GM12878 (cell line): Measurements from ENCODE around the gene PDIK1L. TPM values are rescaled to one million over a fixed set of nuclear protein-coding genes. Genes with fewer than 3 reads are reported as not detected.

Source experiments
- ATAC-seq: fragments of 200-7000 bp; cut with Tn5 transposase; 3 replicates; pipeline ENCODE4 v1.9.1; 2020; ENCODE audit warnings: mild to moderate bottlenecking, moderate library complexity
- BruUV-seq: library from RNA; stranded (reverse); fragments of 400-500 nt; replicated peaks from 2 replicates; lab custom pipeline; 2021; lab: Mats Ljungman, UMichigan
- CTCF ChIA-PET: fragments of 300-600 bp; sonication (Branson Sonifier 250); formaldehyde crosslinking; extraction: SDS; loops from one replicate; lab custom pipeline; 2021; ENCODE audit warnings: inconsistent platforms; lab: Yijun Ruan, JAX
- POLR2A ChIA-PET: fragments of 350-600 bp; formaldehyde crosslinking; extraction: SDS; loops from one replicate; lab custom pipeline; 2021; ENCODE audit warnings: inconsistent platforms; lab: Charles Lee
- RAD21 ChIA-PET: fragments of 300-600 bp; sonication (Branson Sonifier 250); formaldehyde crosslinking; loops from one replicate; lab custom pipeline; 2023; ENCODE audit warnings: antibody characterized with exemption; ENCODE audit not compliant: unreplicated experiment; lab: Charles Lee
- SMC1A ChIA-PET: fragments of 300-600 bp; sonication (Branson Sonifier 250); formaldehyde crosslinking; loops from one replicate; lab custom pipeline; 2023; ENCODE audit not compliant: unreplicated experiment, uncharacterized antibody; lab: Charles Lee
- DNase-seq: peaks from one replicate; pipeline ENCODE4 v3.0.0-alpha.2; 2011; ENCODE audit warnings: low read depth, low spot score
- FAIRE-seq: peaks from 3 replicates; lab custom pipeline; 2011; peaks lifted over from hg19 to GRCh38; lab: Jason Lieb, UNC
- H2AFZ ChIP-seq: 2 replicates; pipeline ENCODE4 v1.6.0; 2011; ENCODE audit warnings: low read depth, low read length, control low read depth; ENCODE audit not compliant: control insufficient read depth
- H3K27ac ChIP-seq: 2 replicates; pipeline ENCODE4 v1.5.1; 2011; ENCODE audit warnings: control low read depth; ENCODE audit not compliant: control insufficient read depth, insufficient read depth
- H3K27me3 ChIP-seq, 2 experiments: replicated peaks in 1 of 2; 2 replicates each; pipeline versions ENCODE4 v1.6.0 to v1.6.1; 2011; ENCODE audit warnings: low read length in 1 of 2; ENCODE audit not compliant: control insufficient read depth in 2 of 2, insufficient read depth in 2 of 2
- H3K36me3 ChIP-seq, 2 experiments: 2 replicates each; pipeline ENCODE4 v1.5.1; 2011; ENCODE audit warnings: low read length in 1 of 2; ENCODE audit not compliant: control insufficient read depth in 2 of 2, insufficient read depth in 2 of 2
- H3K4me1 ChIP-seq: 2 replicates; pipeline ENCODE4 v1.6.1; 2011; ENCODE audit warnings: mild to moderate bottlenecking, low read length, moderate library complexity, mixed read lengths; ENCODE audit not compliant: control insufficient read depth, insufficient read depth
- H3K4me2 ChIP-seq: 2 replicates; pipeline ENCODE4 v1.6.0; 2011; ENCODE audit warnings: control low read depth; ENCODE audit not compliant: control insufficient read depth, insufficient read depth
- H3K4me3 ChIP-seq: fragments of 200-600 bp; sonication (generic); 2 replicates; pipeline ENCODE4 v1.5.1; 2016
- H3K79me2 ChIP-seq: 2 replicates; pipeline ENCODE4 v1.6.0; 2011; ENCODE audit warnings: low read length; ENCODE audit not compliant: control insufficient read depth, insufficient read depth
- H3K9ac ChIP-seq: 2 replicates; pipeline ENCODE4 v1.8.0; 2011; ENCODE audit warnings: low read length, control low read depth, mixed read lengths; ENCODE audit not compliant: control insufficient read depth, insufficient read depth
- H3K9me3 ChIP-seq: replicated peaks from 3 replicates; pipeline ENCODE4 v1.5.1; 2011; ENCODE audit warnings: mild to moderate bottlenecking, low read length; ENCODE audit not compliant: control insufficient read depth, insufficient read depth
- H4K20me1 ChIP-seq: 2 replicates; pipeline ENCODE4 v1.6.0; 2011; ENCODE audit not compliant: control insufficient read depth, insufficient read depth
- ASH2L ChIP-seq: fragments of 300-600, 200-600 bp; sonication (generic); IDR thresholded peaks from 2 replicates; pipeline ENCODE4 v1.6.1; 2017; ENCODE audit warnings: low read depth, mild to moderate bottlenecking, borderline replicate concordance
- BACH1 ChIP-seq: fragments of 450-650 bp; IDR thresholded peaks from 2 replicates; pipeline ENCODE4 v1.6.1; 2017; ENCODE audit warnings: mild to moderate bottlenecking, borderline replicate concordance
- CBX5 ChIP-seq: sonication (generic); IDR thresholded peaks from 2 replicates; pipeline ENCODE4 v1.6.1; 2016; ENCODE audit warnings: low read depth, moderate library complexity, mild to moderate bottlenecking, inconsistent platforms
- GABPA ChIP-seq: IDR thresholded peaks from 2 replicates; pipeline ENCODE4 v1.6.1; 2014; ENCODE audit warnings: antibody characterized with exemption, low read depth, mild to moderate bottlenecking, inconsistent platforms
- IKZF1 ChIP-seq: fragments of 450-650 bp; conservative IDR thresholded peaks from 2 replicates; pipeline ENCODE4 v1.6.1; 2017; ENCODE audit warnings: antibody characterized with exemption, mild to moderate bottlenecking
- SMAD1 ChIP-seq: fragments of 450-650 bp; IDR thresholded peaks from 2 replicates; pipeline ENCODE4 v1.6.1; 2018; ENCODE audit warnings: mild to moderate bottlenecking, low read depth; ENCODE audit not compliant: partially characterized antibody
- SPI1 ChIP-seq: IDR thresholded peaks from 2 replicates; pipeline ENCODE4 v1.6.1; 2011; ENCODE audit warnings: low read depth, mild to moderate bottlenecking, low read length, moderate library complexity, borderline replicate concordance; ENCODE audit not compliant: insufficient read depth
- TCF3 ChIP-seq: IDR thresholded peaks from 2 replicates; pipeline ENCODE4 v1.6.1; 2012; ENCODE audit warnings: low read depth, mild to moderate bottlenecking, low read length, borderline replicate concordance; ENCODE audit not compliant: insufficient read depth
- WGBS: methylation state at CpG from one replicate; pipeline ENCODE4 v1.1.6; 2016; ENCODE audit warnings: low lambda C conversion rate; ENCODE audit not compliant: insufficient replicate concordance, insufficient coverage; ENCODE audit errors: missing lambda C conversion rate; 5-methylcytosine and 5-hydroxymethylcytosine counted together
- in situ Hi-C: fragments of 300-500 bp; cut with MboI; formaldehyde crosslinking; loops from 9 replicates; pipeline ENCODE4 v1.14.3; 2018; ENCODE audit warnings: mixed read lengths
- intact Hi-C: fragments of 100-400 bp; cut with micrococcal nuclease; formaldehyde crosslinking; loops from one replicate; pipeline ENCODE4 v1.14.2; 2022; ENCODE audit not compliant: unreplicated experiment
- polyA plus RNA-seq, 11 experiments: library from polyadenylated mRNA; depleted of rRNA in 4 of 11; unstranded in 6 of 11; stranded (reverse) in 5 of 11; fragments of >200 nt; fragmentation: Nextera tagmentation in 4 of 11; fragmentation: Illumina TruSeq in 1 of 11; extraction: Ambion mirVana in 4 of 11; extraction: Trizol in 1 of 11; gene quantifications; 1 replicate in 1 of 11; 2 replicates in 10 of 11; pipeline versions ENCODE4 v1.2.1 to v1.2.3, GENCODE V29; 2011 to 2016; ENCODE audit warnings: inconsistent platforms in 2 of 11, missing spikeins in 2 of 11, low read depth in 1 of 11
- total RNA-seq, 4 experiments: library from RNA; depleted of rRNA in 3 of 4; stranded (reverse); fragments of >200 nt in 3 of 4; fragmentation: Illumina TruSeq in 1 of 4; extraction: Trizol in 1 of 4; gene quantifications; 2 replicates each; pipeline versions ENCODE4 v1.2.1 to v1.2.3, GENCODE V29; 2013 to 2021
- TF ChIP-seq, protein P1 (sequence below): fragments of 150-350 bp; IDR thresholded peaks from 2 replicates; pipeline ENCODE4 v1.6.1; 2014; ENCODE audit warnings: mild to moderate bottlenecking, low read depth, low read length

PDIK1L gene
- total and polyA plus RNA-seq, 10 of the 15 experiments (the other 5 are each of a cell fraction or from before 2014, with no cell fraction given): 4.0 to 15.9 (median 10.5) TPM

DNA sequence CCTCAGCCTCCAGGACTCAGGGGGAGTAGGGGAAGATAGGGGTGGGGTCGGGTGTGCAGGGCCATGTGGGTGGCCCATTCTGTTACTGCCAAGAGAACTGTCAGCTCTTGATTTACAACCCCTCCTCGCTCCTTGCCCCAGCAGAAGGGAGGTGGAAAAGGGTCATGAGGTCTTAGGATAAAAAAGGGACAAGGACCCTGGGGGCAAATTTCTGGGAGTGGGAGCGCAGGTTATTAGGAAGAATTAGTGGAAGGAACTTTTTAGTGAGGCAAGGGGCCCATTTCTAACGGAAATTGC is 48.1 kb downstream of the PDIK1L start:
- H2AFZ ChIP-seq: no peak overlapping the region
- BruUV-seq: no TSS peak
- intact Hi-C loops (loop anchor here (5.0 to 10.0 kb wide), 2 partner anchors 52 to 235 kb away; no protein-coding TSS in a partner anchor), in situ Hi-C loops (no loop called here)
- peaks cover 3% of the 10 kb centered on the region for H3K4me1 ChIP-seq
- WGBS: 19% methylated on average over 4 of the region's 4 CpGs
- CTCF ChIA-PET: interaction anchor here (0.5 kb wide), 1 partner anchor 650 kb away, joined by 3 read pairs; no protein-coding TSS in a partner anchor
- peaks cover 5 to 22% of the 10 kb centered on the region in 2 experiments for H3K27me3 ChIP-seq
- H3K9ac ChIP-seq: no peak overlapping the region
- POLR2A ChIA-PET: no interaction called here
- no peak overlapping the region for H3K4me2 ChIP-seq
- no peak for DNase-seq
- no peak for ATAC-seq
- SMC1A ChIA-PET: no interaction called here
- no peak overlapping the region for H3K4me3 ChIP-seq
- no peaks in the 10 kb centered on the region for H3K36me3 ChIP-seq
- no peak for TF ChIP-seq CBX5
- TF ChIP-seq GABPA: no peak
- TF ChIP-seq, protein P1, sequence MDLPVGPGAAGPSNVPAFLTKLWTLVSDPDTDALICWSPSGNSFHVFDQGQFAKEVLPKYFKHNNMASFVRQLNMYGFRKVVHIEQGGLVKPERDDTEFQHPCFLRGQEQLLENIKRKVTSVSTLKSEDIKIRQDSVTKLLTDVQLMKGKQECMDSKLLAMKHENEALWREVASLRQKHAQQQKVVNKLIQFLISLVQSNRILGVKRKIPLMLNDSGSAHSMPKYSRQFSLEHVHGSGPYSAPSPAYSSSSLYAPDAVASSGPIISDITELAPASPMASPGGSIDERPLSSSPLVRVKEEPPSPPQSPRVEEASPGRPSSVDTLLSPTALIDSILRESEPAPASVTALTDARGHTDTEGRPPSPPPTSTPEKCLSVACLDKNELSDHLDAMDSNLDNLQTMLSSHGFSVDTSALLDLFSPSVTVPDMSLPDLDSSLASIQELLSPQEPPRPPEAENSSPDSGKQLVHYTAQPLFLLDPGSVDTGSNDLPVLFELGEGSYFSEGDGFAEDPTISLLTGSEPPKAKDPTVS: no peak
- TF ChIP-seq SPI1: no peak
- no peak for TF ChIP-seq BACH1
- TF ChIP-seq TCF3: no peak
- TF ChIP-seq SMAD1: no peak
- no peak for TF ChIP-seq ASH2L
- TF ChIP-seq IKZF1: no peak
- H3K27ac ChIP-seq: no peak overlapping the region
- no peaks in the 10 kb centered on the region for H3K79me2 ChIP-seq
- RAD21 ChIA-PET: no interaction called here
- no peak for FAIRE-seq
- no peaks in the 10 kb centered on the region; the same call in 2 of the 3 replicates for H3K9me3 ChIP-seq
- no peaks in the 10 kb centered on the region for H4K20me1 ChIP-seq
